ENCODE data around the gene COL5A2. TPM values are rescaled to one million over a fixed set of nuclear protein-coding genes. Genes with fewer than 3 reads are reported as not detected.
A peak's percentile ranks its signal among the peaks of the same experiment; 100 is the strongest.

COL5A2 gene
- total RNA-seq, 2 donors from 2014 or later, result 99.4 to 135 TPM

- no peaks in the 10 kb centered on the region for H3K36me3 ChIP-seq
- ATAC-seq (ENCODE audit: insufficient number of reproducible peaks, low FRiP score, low read depth) (no peak), DNase-seq (ENCODE audit: low spot score) (no peak)
- TF ChIP-seq CTCF (IDR thresholded peaks at IDR 0.05), result no peak
- H3K27me3 ChIP-seq (replicated peaks; ENCODE audit: insufficient read depth), result no peaks in the 10 kb centered on the region
- peak overlapping the region; percentile 40 for H3K4me3 ChIP-seq
- H3K9me3 ChIP-seq, result no peaks in the 10 kb centered on the region
- H3K4me1 ChIP-seq (ENCODE audit: control insufficient read depth in 1 of 2, low read depth in 2 of 2), result peaks cover 13 to 49% of the 10 kb centered on the region in 2 donors
- H3K27ac ChIP-seq, result no peak overlapping the region
Measured at GRCh38 chr2:189115126-189115525, 64.4 kb downstream of the COL5A2 start.

GRCh38 chr2:189113963-189114362, 65.6 kb downstream of the COL5A2 start:
- ATAC-seq (ENCODE audit: insufficient number of reproducible peaks, low FRiP score, low read depth) (no peak), DNase-seq (ENCODE audit: low spot score) (no peak)
- Histone ChIP-seq H3K36me3 (no peaks in the 10 kb centered on the region), H3K27ac (no peak overlapping the region), H3K27me3 (replicated peaks; ENCODE audit: insufficient read depth) (no peaks in the 10 kb centered on the region), H3K4me1 (ENCODE audit: control insufficient read depth in 1 of 2, low read depth in 2 of 2) (peaks cover 13 to 53% of the 10 kb centered on the region in 2 donors), H3K9me3 (no peaks in the 10 kb centered on the region), H3K4me3 (no peak overlapping the region)
- no peak for TF ChIP-seq CTCF (IDR thresholded peaks at IDR 0.05)

- no peak for TF ChIP-seq CTCF (IDR thresholded peaks at IDR 0.05)
- Histone ChIP-seq H3K9me3 (no peaks in the 10 kb centered on the region), H3K27ac (no peak overlapping the region), H3K4me3 (no peak overlapping the region), H3K36me3 (no peaks in the 10 kb centered on the region), H3K27me3 (replicated peaks; ENCODE audit: insufficient read depth) (no peaks in the 10 kb centered on the region), H3K4me1 (ENCODE audit: control insufficient read depth in 1 of 2, low read depth in 2 of 2) (peaks cover 13 to 36% of the 10 kb centered on the region in 2 donors)
- DNase-seq (ENCODE audit: low spot score) (no peak), ATAC-seq (ENCODE audit: insufficient number of reproducible peaks, low FRiP score, low read depth) (no peak)
Measured at GRCh38 chr2:189111063-189111715, 68.4 kb downstream of the COL5A2 start.

- no peak for TF ChIP-seq CTCF (IDR thresholded peaks at IDR 0.05)
- H3K9me3 ChIP-seq, result no peaks in the 10 kb centered on the region
- H3K4me3 ChIP-seq, result no peak overlapping the region
- peaks cover 12 to 27% of the 10 kb centered on the region in 2 donors for H3K4me1 ChIP-seq (ENCODE audit: control insufficient read depth in 1 of 2, low read depth in 2 of 2)
- DNase-seq (ENCODE audit: low spot score) (no peak), ATAC-seq (ENCODE audit: insufficient number of reproducible peaks, low FRiP score, low read depth) (no peak)
- no peaks in the 10 kb centered on the region for H3K27me3 ChIP-seq (replicated peaks; ENCODE audit: insufficient read depth)
- no peaks in the 10 kb centered on the region for H3K36me3 ChIP-seq
- H3K27ac ChIP-seq, result no peak overlapping the region
Measured at GRCh38 chr2:189109921-189110397, 69.6 kb downstream of the COL5A2 start.

- H3K36me3 ChIP-seq, result no peaks in the 10 kb centered on the region
- H3K27ac ChIP-seq, result no peak overlapping the region
- H3K4me3 ChIP-seq, result peak overlapping the region; percentile 8
- H3K9me3 ChIP-seq, result no peaks in the 10 kb centered on the region
- peaks cover 16 to 25% of the 10 kb centered on the region in 2 donors for H3K4me1 ChIP-seq (ENCODE audit: control insufficient read depth in 1 of 2, low read depth in 2 of 2)
- no peak for ATAC-seq (ENCODE audit: insufficient number of reproducible peaks, low FRiP score, low read depth)
- DNase-seq (ENCODE audit: low spot score), result no peak
- H3K27me3 ChIP-seq (replicated peaks; ENCODE audit: insufficient read depth), result no peaks in the 10 kb centered on the region
- TF ChIP-seq CTCF (IDR thresholded peaks at IDR 0.05), result no peak
Measured at GRCh38 chr2:189104934-189105333, 74.6 kb downstream of the COL5A2 start.
